IMR-90 (cell line): Measurements from ENCODE around the gene TRIO. TPM values are rescaled to one million over a fixed set of nuclear protein-coding genes. Genes with fewer than 3 reads are reported as not detected.

Source experiments
- ATAC-seq: fragments of 200-7000 bp; cut with Tn5 transposase; 2 replicates; pipeline ENCODE4 v1.9.1; 2020; ENCODE audit warnings: low read depth, mild to moderate bottlenecking, moderate library complexity
- BruUV-seq: library from RNA; stranded (reverse); fragments of 400-500 nt; replicated peaks from 2 replicates; lab custom pipeline; 2021; lab: Mats Ljungman, UMichigan
- CTCF ChIA-PET: fragments of 300-600 bp; formaldehyde crosslinking; extraction: SDS; loops from one replicate; lab custom pipeline; 2021; ENCODE audit warnings: antibody characterized with exemption; lab: Yijun Ruan, JAX
- POLR2A ChIA-PET: fragments of 300-600 bp; sonication (Branson Sonifier 250); formaldehyde crosslinking; loops from one replicate; lab custom pipeline; 2022; ENCODE audit warnings: antibody characterized with exemption; ENCODE audit not compliant: unreplicated experiment; lab: Charles Lee
- DNase-seq: peaks from one replicate; pipeline ENCODE4 v3.0.0; 2013
- H2AFZ ChIP-seq: replicated peaks from 2 replicates; pipeline ENCODE3; 2013; ENCODE audit warnings: low read length, mild to moderate bottlenecking; ENCODE audit not compliant: poor library complexity
- H2AK5ac ChIP-seq: 2 replicates; pipeline ENCODE4 v1.6.1; 2013; ENCODE audit warnings: low read depth, low read length, inconsistent platforms
- H2AK9ac ChIP-seq: replicated peaks from 2 replicates; pipeline ENCODE3; 2013; ENCODE audit warnings: mild to moderate bottlenecking, low read depth, low read length, moderate library complexity; ENCODE audit not compliant: poor library complexity
- H2BK120ac ChIP-seq: 2 replicates; pipeline ENCODE4 v1.6.1; 2013; ENCODE audit warnings: low read depth, low read length, inconsistent platforms
- H2BK15ac ChIP-seq: 3 replicates; pipeline ENCODE4 v1.6.1; 2013; ENCODE audit warnings: low read depth, low read length, inconsistent platforms
- H2BK20ac ChIP-seq: 2 replicates; pipeline ENCODE4 v1.6.1; 2013; ENCODE audit warnings: low read depth, mild to moderate bottlenecking, inconsistent platforms, low read length, moderate library complexity
- H2BK5ac ChIP-seq: 2 replicates; pipeline ENCODE4 v1.6.1; 2013; ENCODE audit warnings: mild to moderate bottlenecking, low read depth, low read length, inconsistent platforms; ENCODE audit not compliant: poor library complexity, severe bottlenecking
- H3K14ac ChIP-seq: replicated peaks from 2 replicates; pipeline ENCODE4 v1.6.1; 2013; ENCODE audit warnings: low read depth, low read length, inconsistent platforms
- H3K18ac ChIP-seq: 2 replicates; pipeline ENCODE4 v1.6.1; 2013; ENCODE audit warnings: low read depth, low read length, control low read depth
- H3K23ac ChIP-seq: 2 replicates; pipeline ENCODE4 v1.6.1; 2013; ENCODE audit warnings: low read depth, low read length, inconsistent platforms
- H3K27ac ChIP-seq: 2 replicates; pipeline ENCODE4 v1.5.1; 2013; ENCODE audit warnings: mild to moderate bottlenecking, control low read depth, low read length; ENCODE audit not compliant: insufficient read depth
- H3K27me3 ChIP-seq: 2 replicates; pipeline ENCODE4 v1.6.1; 2013; ENCODE audit warnings: low read length; ENCODE audit not compliant: control insufficient read depth, insufficient read depth
- H3K36me3 ChIP-seq: 2 replicates; pipeline ENCODE4 v1.6.1; 2013; ENCODE audit warnings: low read length, mixed read lengths; ENCODE audit not compliant: control insufficient read depth, insufficient read depth
- H3K4ac ChIP-seq: 2 replicates; pipeline ENCODE4 v1.6.1; 2013; ENCODE audit warnings: low read depth, low read length, inconsistent platforms
- H3K4me1 ChIP-seq: 2 replicates; pipeline ENCODE4 v1.6.1; 2013; ENCODE audit warnings: low read length, mixed read lengths; ENCODE audit not compliant: control insufficient read depth, insufficient read depth
- H3K4me2 ChIP-seq: 2 replicates; pipeline ENCODE4 v1.6.1; 2013; ENCODE audit warnings: low read depth, mild to moderate bottlenecking, control low read depth, low read length, moderate library complexity
- H3K4me3 ChIP-seq: 2 replicates; pipeline ENCODE4 v1.5.1; 2013; ENCODE audit warnings: low read depth, mild to moderate bottlenecking, control low read depth, low read length, moderate library complexity; ENCODE audit not compliant: insufficient read depth
- H3K56ac ChIP-seq: 2 replicates; pipeline ENCODE4 v1.6.1; 2013; ENCODE audit warnings: low read length, inconsistent platforms; ENCODE audit not compliant: insufficient read depth; ENCODE audit errors: extremely low read depth
- H3K79me1 ChIP-seq, 2 experiments: 2 replicates each; pipeline ENCODE4 v1.6.1; 2013; ENCODE audit warnings: low read length in 2 of 2, inconsistent platforms in 1 of 2, low read depth in 1 of 2
- H3K9ac ChIP-seq: 2 replicates; pipeline ENCODE4 v1.6.1; 2013; ENCODE audit warnings: low read depth, low read length, control low read depth
- H3K9me1 ChIP-seq: 2 replicates; pipeline ENCODE4 v1.6.1; 2013; ENCODE audit warnings: low read length, inconsistent platforms; ENCODE audit not compliant: insufficient read depth
- H3K9me3 ChIP-seq: 2 replicates; pipeline ENCODE4 v1.6.1; 2013; ENCODE audit warnings: low read length; ENCODE audit not compliant: control insufficient read depth, insufficient read depth
- H4K20me1 ChIP-seq: 2 replicates; pipeline ENCODE4 v1.6.1; 2013; ENCODE audit warnings: low read length, inconsistent platforms; ENCODE audit not compliant: insufficient read depth
- H4K5ac ChIP-seq: 2 replicates; pipeline ENCODE4 v1.6.1; 2013; ENCODE audit warnings: mild to moderate bottlenecking, low read depth, low read length, control low read depth
- H4K8ac ChIP-seq, 2 experiments: 2 replicates each; pipeline ENCODE4 v1.6.1; 2013; ENCODE audit warnings: low read depth in 2 of 2, low read length in 2 of 2, control low read depth in 1 of 2, inconsistent platforms in 1 of 2
- H4K91ac ChIP-seq: 2 replicates; pipeline ENCODE4 v1.6.1; 2013; ENCODE audit warnings: low read depth, low read length, inconsistent platforms; ENCODE audit not compliant: insufficient read depth
- CEBPB ChIP-seq: IDR thresholded peaks from 2 replicates; pipeline ENCODE4 v1.6.1; 2012; ENCODE audit warnings: low read depth, low read length, improper control_type of control experiment
- SMC3 ChIP-seq: fragments of 150-350 bp; IDR thresholded peaks from 2 replicates; pipeline ENCODE4 v1.6.1; 2016; ENCODE audit warnings: low read depth, mild to moderate bottlenecking, antibody characterized with exemption, low read length, moderate library complexity
- WGBS, 2 experiments: methylation state at CpG; one replicate each; pipeline versions ENCODE4 v1.1.5 to v1.1.7; 2013; ENCODE audit warnings: missing lambda C conversion rate in 2 of 2; ENCODE audit not compliant: insufficient read length in 1 of 2; ENCODE audit errors: extremely low coverage in 2 of 2; 5-methylcytosine and 5-hydroxymethylcytosine counted together
- dilution Hi-C: fragments of 300-500 bp; cut with HindIII; formaldehyde crosslinking; loops from one replicate; pipeline ENCODE4 v1.14.3; 2018; ENCODE audit warnings: low sequenced_read_pairs; ENCODE audit not compliant: unreplicated experiment
- in situ Hi-C: fragments of 300-500 bp; cut with MboI; formaldehyde crosslinking; loops from 3 replicates; pipeline ENCODE4 v1.14.3; 2019; ENCODE audit warnings: low sequenced_read_pairs, inconsistent platforms, mixed read lengths
- intact Hi-C: fragments of 100-400 bp; cut with micrococcal nuclease; formaldehyde crosslinking; loops from 2 replicates; pipeline ENCODE4 v1.10.0; 2022
- polyA plus RNA-seq, 3 experiments: library from polyadenylated mRNA; depleted of rRNA; stranded (reverse); fragments of >200 nt; gene quantifications; 2 replicates each; pipeline ENCODE4 v1.2.3, GENCODE V29; 2012; ENCODE audit warnings: low replicate concordance in 1 of 3
- total RNA-seq: library from RNA; depleted of rRNA; stranded (reverse); fragments of >200 nt; gene quantifications from 2 replicates; pipeline ENCODE4 v1.2.3, GENCODE V29; 2012
- TF ChIP-seq, protein P1 (sequence below): fragments of 150-350 bp; IDR thresholded peaks from 2 replicates; pipeline ENCODE4 v1.6.1; 2017; ENCODE audit warnings: mild to moderate bottlenecking, antibody characterized with exemption, low read length, low read depth

The TRIO gene
- total and polyA plus RNA-seq, 2 of the 4 experiments (the other 2 are of a cell fraction): 206 to 522 TPM

DNA sequence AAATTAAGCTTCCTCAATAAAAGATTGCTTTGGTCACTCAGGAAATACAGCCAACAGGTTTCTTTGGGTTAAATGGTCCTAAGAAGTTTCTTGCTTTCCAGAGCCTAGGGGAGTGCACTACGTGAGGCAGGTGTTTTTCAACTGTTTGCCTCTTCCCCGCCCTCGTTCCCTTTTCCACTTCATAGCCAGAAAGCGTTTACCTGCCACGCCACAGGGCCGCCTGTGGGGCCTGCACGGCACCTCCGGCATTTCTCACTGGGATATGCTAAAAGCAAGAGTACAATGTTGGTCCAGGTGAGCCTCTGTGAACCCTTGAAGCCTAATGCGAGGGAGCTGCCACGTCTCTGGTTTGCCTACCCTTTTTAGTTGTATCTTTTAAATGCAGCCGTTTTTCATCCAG is 270.9 kb downstream of the TRIO start:
- Histone ChIP-seq H3K4me1 (peaks cover 38% of the 10 kb centered on the region), H4K91ac (no peak overlapping the region), H3K27ac (no peak overlapping the region), H2BK120ac (no peak overlapping the region), H3K4me2 (no peak overlapping the region), H2AK5ac (0 out of 2 replicates have a peak overlapping the region, but pooled peaks have one; percentile 37), H3K56ac (no peak overlapping the region), H2BK20ac (no peak overlapping the region), H3K36me3 (peaks cover 73% of the 10 kb centered on the region), H2BK5ac (no peak overlapping the region), H3K4ac (0 out of 2 replicates have a peak overlapping the region, but pooled peaks have one; percentile 3), H2AFZ (no peak overlapping the region), H3K4me3 (no peak overlapping the region), H3K79me1 (peaks cover 42 to 89% of the 10 kb centered on the region in 2 experiments), H3K14ac (no peak overlapping the region; the same call in 1 of the 2 replicates), H3K27me3 (no peaks in the 10 kb centered on the region), H3K18ac (no peak overlapping the region), H3K9ac (no peak overlapping the region), H4K20me1 (peaks cover 90% of the 10 kb centered on the region), H3K23ac (no peak overlapping the region), H3K9me3 (no peaks in the 10 kb centered on the region), H4K8ac (no peak overlapping the region; a peak in 1 of 4 replicates), H2BK15ac (0 out of 3 replicates have a peak overlapping the region, but pooled peaks have one; percentile 50), H4K5ac (no peak overlapping the region), H2AK9ac (peak overlapping the region; percentile 49), H3K9me1 (peaks cover 46% of the 10 kb centered on the region)
- in situ Hi-C loops: loop anchor here (25.0 kb wide), 1 partner anchor 598 kb away; no protein-coding TSS in a partner anchor
- ChIA-PET POLR2A (no interaction called here), CTCF (interaction anchor here (1.6 kb wide), 1 partner anchor 234 kb away, joined by 4 read pairs; no protein-coding TSS in a partner anchor)
- no TSS peak for BruUV-seq
- intact Hi-C loops: no loop called here
- no peak for TF ChIP-seq SMC3
- TF ChIP-seq CEBPB: no peak
- TF ChIP-seq, protein P1, sequence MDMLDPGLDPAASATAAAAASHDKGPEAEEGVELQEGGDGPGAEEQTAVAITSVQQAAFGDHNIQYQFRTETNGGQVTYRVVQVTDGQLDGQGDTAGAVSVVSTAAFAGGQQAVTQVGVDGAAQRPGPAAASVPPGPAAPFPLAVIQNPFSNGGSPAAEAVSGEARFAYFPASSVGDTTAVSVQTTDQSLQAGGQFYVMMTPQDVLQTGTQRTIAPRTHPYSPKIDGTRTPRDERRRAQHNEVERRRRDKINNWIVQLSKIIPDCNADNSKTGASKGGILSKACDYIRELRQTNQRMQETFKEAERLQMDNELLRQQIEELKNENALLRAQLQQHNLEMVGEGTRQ: no peak
- DNase-seq (no peak), ATAC-seq (no peak)
- WGBS, 2 experiments: 97% methylated on average over 5 of the region's 11 CpGs; no CpG with 5 or more reads in 1 of the 2 experiments
- dilution Hi-C loops: no loop called here
